Measurements from ENCODE around the gene FABP6.

Gene FABP6

GRCh38 chr5:160263326-160263855, 34.1 kb downstream of the FABP6 start:
- DNase-seq: no peak

- DNase-seq: no peak
Observed at GRCh38 chr5:160266044-160266443, 36.7 kb downstream of the FABP6 start.

GRCh38 chr5:160266752-160267345, 37.5 kb downstream of the FABP6 start:
- no peak for DNase-seq

GRCh38 chr5:160268121-160268520, 38.8 kb downstream of the FABP6 start:
- DNase-seq: no peak

- peak; percentile 82 for DNase-seq
Observed at GRCh38 chr5:160269017-160269416, 39.7 kb downstream of the FABP6 start.

GRCh38 chr5:160270704-160271103, 41.4 kb downstream of the FABP6 start:
- DNase-seq: no peak

- DNase-seq: no peak
Observed at GRCh38 chr5:160271396-160271795, 42.1 kb downstream of the FABP6 start.

GRCh38 chr5:160271836-160272235, 42.5 kb downstream of the FABP6 start:
- DNase-seq: no peak

GRCh38 chr5:160272264-160272663, 43.0 kb downstream of the FABP6 start:
- no peak for DNase-seq

GRCh38 chr5:160272889-160273288, 43.6 kb downstream of the FABP6 start:
- no peak for DNase-seq

GRCh38 chr5:160274483-160274931, 45.2 kb downstream of the FABP6 start:
- DNase-seq: no peak

- no peak for DNase-seq
Observed at GRCh38 chr5:160278343-160278742, 49.0 kb downstream of the FABP6 start.

GRCh38 chr5:160280384-160281095, 51.2 kb downstream of the FABP6 start:
- DNase-seq: no peak

GRCh38 chr5:160281275-160281674, 52.0 kb downstream of the FABP6 start:
- DNase-seq: no peak

- DNase-seq: no peak
Observed at GRCh38 chr5:160284291-160284873, 55.1 kb downstream of the FABP6 start.

GRCh38 chr5:160285316-160285715, 56.0 kb downstream of the FABP6 start:
- no peak for DNase-seq

GRCh38 chr5:160286947-160287346, 57.6 kb downstream of the FABP6 start:
- DNase-seq: no peak

GRCh38 chr5:160287378-160288051, 58.2 kb downstream of the FABP6 start:
- no peak for DNase-seq

All from CD4-positive, alpha-beta T cell treated with Interleukin-15 for 1 hour (primary cell).